SH-SY5Y (cell line): ENCODE measurements around the gene SLC2A11.

Experiments
- GATA2 ChIP-seq: IDR thresholded peaks from 2 replicates; pipeline ENCODE4 v1.6.1; 2011; ENCODE audit warnings: mild to moderate bottlenecking, low read depth, low read length
- GATA3 ChIP-seq: IDR thresholded peaks from 2 replicates; pipeline ENCODE4 v1.6.1; 2011; ENCODE audit warnings: low read depth, mild to moderate bottlenecking, low read length, moderate library complexity

DNA sequence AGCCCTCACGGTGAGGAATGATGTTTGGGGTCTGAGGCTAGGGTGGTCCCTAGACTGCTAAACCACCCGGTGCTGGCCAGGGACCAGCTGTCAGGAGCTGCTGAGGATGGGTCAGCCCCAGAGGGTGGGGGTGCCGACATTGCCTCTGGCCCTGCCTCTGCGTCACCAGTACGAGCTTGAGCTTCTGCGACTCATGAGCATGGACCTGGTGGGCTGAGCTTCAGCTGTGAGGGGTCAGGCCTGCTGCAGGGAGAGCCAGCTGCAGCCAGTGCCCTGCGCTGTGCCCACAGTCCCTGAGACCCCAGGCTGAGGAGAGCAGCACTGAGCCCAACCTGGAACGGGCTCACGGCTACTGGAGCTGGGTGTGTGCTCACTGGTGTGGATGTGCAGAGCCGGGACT lies 25.9 kb upstream of the SLC2A11 start:
- TF ChIP-seq GATA3: no peak
- no peak for TF ChIP-seq GATA2
